NK-92 (cell line): ENCODE results near the gene TUBA1A.
"Not testable (repeated sequence)": the region's sequence is repeated elsewhere in the genome, so short reads cannot be mapped to it uniquely, and the experiment has no call there.

Experiments
- DNase-seq: peaks from one replicate; lab custom pipeline; 2025; ENCODE audit not compliant: unreplicated experiment; lab: John Stamatoyannopoulos, UW

TUBA1A gene

DNA sequence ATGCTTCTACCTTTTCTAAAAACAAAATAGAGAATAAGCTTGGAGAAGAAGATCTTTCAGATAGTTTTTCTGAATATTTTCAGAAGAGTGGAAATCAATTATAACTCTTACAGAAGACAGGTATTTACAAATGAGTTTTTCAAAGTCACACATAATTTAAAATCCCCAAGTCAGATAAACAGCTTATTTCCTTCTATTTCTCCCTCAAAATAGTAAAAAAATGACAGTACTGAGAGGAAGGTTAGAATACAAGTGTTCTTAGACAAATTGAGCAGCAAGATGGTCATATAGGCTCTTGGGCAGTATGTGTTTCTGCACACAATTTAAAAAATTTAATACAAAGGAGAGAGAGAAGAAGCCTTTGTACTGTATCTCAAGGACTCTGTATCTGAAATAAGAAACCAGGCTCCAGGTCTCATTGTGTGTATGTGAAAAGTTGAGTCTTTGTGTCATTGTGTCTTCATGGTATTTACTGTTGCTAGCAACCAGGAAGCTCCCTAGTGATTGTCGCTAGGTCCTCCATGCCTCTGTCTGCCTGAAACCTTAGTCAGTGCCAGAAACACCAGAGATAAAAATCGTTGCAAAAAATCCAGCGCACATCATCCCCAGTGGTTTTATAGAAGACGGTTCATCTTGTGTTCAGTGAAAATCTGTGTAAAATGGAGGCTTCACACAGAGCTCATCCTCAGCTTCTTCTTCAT, 12.9 kb upstream of the TUBA1A start:
- no peak for DNase-seq

DNA sequence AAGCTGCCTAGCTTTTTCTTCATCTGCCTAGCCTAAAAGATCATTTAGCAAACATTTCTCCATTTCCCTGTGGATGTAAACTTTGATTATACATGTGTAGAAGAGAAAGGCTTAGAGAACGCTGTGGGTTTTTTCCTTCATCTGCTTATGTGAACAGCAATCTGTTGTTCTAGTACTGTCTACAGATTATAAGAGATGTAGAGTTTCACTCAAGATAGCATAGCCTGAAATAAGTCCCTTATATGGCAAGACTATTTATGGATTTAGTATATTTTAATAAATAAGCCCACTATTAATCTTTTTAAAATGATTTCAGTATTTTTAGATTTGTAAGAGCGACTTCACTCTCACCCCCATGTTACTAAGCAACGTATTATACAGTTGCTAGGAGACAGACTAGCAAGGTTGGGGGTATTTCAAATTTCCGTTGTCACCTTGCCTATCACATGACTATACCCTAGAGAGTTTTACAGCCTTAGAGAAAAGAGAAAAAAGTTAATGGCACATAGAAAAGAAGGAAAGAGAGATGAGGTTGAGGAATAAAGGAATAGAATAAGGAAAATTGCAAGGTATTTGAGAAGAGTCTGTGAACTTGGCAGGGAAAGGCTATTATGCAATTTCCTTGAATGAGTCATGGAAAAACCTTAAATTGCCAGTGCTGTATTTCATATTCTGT, 12.2 kb upstream of the TUBA1A start:
- DNase-seq = no peak

- DNase-seq = no peak
Observed at GRCh38 chr12:49198431-49199155, 9.7 kb upstream of the TUBA1A start.

- DNase-seq = no peak
Observed at GRCh38 chr12:49197256-49197655, 8.4 kb upstream of the TUBA1A start.

DNA sequence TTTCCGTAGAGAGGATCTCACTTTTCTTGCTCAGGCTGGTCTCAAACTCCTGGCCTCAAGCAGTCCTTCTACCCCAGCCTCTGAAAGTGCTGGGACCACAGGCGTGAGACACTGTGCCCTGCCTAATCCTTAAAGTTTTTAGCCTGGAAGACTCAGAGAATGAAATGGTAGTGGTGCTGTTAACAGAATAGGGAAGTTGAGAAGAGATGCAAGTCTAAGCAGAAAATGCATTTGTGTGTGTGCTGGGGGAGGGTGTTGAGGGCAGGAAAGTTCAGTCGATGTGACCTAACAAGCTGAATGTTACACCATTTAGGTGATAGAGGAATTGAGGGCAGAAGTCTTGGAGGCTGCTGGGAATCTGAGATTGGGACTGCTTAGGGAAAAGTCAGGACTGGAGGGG, 6.9 kb upstream of the TUBA1A start:
- no peak for DNase-seq

GRCh38 chr12:49193746-49194145, 4.9 kb upstream of the TUBA1A start:
- not testable (repeated sequence) for DNase-seq

DNA sequence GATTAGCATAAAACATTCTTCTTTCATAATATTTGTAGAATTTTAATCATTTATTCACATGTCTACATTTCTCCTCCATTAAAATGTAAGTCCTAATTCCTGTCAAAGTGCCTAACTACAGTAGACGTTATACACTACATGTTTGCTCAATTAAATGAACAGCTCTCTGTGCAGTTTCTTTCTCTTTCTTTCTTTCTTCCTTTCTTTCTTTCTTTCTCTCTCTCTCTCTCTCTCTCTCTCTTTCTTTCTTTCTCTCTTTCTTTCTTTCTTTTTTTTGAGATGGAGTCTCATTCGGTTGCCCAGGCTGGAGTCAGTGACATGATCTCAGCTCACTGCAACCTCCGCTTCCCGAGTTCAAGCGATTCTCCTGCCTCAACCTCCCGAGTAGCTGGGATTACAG, 2.6 kb upstream of the TUBA1A start:
- not testable (repeated sequence) for DNase-seq

DNA sequence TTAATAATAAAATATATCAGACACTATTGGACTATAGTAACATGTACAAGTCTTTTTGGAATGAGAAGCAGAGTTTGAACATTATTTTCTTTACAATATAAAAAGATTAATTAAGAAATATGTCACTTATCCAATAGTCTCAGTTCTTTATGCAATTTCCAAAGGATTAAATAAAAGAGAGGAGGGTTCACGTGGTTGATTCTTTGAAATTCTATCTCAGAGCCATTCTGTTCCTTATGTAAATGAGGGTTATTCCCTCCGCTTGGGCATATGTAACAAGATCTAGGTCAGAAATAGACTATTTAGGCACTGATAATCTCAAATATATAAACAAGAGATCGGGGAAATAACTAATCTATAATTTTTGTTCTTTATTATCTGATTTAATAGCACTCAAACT, 2.1 kb upstream of the TUBA1A start:
- no peak for DNase-seq

DNA sequence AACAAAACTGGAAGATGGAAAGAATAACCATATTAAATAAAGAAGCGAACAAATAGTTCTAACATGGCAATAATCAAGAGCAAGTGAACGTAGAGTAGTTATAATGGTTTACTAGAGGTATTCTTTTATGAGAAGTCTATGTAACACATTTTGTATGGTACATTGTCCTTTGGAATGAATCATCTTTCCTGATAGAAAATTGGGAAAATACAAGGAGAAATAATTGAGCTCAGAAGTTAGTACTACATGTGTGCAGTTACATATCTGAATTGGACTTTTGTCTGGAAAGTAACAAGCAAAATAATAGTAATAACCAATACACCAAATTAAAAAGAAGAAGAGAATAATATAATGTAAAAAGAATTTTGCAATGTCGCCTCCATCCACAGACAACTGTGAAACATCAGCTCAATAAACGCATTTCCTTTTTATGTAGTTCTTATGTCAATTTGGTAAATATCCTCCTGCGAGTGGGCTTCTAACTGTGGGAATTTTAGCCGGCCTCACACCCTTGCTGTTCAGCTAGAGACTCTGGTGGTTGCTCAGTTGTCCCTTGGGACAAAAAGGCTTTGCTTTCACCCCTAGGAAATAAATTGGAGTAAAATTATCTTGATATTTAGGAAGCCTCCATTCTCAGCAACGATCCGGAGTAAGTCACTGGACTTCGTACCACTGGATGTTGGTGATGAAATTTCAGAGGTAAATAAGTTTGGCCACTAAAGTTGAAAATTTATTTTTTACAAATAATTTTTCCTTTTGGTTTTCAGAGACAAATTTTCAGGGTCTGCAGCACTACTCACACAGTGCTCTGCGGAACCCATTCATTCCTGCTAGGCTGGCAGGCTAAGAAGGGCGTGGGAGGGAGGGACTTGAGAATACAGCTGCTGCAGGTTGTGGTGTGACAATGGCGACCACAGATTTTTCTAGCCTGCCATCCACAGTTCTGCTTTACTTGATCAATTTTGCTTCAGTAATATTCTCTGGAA, 1.1 kb upstream of the TUBA1A start:
- no peak for DNase-seq

- no peak for DNase-seq
Observed at GRCh38 chr12:49188201-49188915, 522 bp downstream of the TUBA1A start.

DNA sequence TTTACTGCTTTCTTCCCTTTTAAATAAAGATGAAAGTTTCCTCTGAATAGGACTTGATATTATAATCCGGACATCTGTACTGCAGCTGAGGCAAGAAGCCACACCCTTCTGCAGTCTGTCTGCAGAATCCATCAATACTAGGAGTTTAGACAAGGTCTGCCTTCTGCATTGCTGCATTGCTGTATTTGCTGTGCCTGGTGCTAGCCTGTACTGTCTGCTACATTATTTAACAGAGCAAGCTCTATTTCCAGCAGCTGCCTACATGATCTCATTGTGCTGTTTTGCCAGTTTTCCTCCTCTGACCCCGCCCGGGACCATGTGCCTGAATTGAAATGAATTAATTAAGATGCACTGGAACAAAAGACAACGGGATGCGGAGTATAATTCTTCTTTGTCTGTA, 1.7 kb downstream of the TUBA1A start:
- DNase-seq = no peak

GRCh38 chr12:49186307-49186706, 2.6 kb downstream of the TUBA1A start:
- not testable (repeated sequence) for DNase-seq

GRCh38 chr12:49184697-49185096, 4.2 kb downstream of the TUBA1A start:
- not testable (repeated sequence) for DNase-seq

DNA sequence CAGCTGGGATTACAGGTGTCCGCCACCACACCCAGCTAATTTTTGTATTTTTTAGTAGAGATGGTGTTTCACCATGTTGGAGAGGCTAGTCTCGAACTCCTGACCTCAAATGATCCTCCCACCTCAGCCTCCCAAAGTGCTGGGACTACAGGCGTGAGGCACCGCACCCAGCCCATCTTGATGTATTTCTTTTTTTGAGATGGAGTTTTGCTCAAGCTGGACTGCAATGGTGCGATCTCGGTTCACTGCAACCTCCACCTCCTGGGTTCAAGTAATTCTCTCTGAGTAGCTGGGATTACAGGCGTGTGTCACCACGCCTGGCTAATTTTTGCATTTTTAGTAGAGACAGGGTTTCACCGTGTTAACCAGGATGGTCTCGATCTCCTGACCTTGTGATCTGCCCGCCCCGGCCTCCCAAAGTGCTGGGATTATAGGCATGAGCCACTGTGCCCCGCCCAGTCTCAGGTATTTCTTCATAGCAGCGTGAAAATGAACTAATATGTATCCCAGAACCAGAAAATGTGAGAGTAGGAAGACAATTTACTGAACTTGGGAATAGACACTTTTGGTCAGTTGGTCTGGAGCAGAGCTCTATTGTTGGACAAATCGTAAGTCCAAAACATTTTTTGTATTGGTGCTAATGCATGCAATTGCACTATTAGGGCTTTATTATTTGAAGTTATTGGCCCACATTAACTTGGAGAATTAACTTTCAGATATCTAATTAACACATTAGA, 5.5 kb downstream of the TUBA1A start:
- not testable (repeated sequence) for DNase-seq

GRCh38 chr12:49174218-49174617, 14.7 kb downstream of the TUBA1A start:
- DNase-seq = no peak

DNA sequence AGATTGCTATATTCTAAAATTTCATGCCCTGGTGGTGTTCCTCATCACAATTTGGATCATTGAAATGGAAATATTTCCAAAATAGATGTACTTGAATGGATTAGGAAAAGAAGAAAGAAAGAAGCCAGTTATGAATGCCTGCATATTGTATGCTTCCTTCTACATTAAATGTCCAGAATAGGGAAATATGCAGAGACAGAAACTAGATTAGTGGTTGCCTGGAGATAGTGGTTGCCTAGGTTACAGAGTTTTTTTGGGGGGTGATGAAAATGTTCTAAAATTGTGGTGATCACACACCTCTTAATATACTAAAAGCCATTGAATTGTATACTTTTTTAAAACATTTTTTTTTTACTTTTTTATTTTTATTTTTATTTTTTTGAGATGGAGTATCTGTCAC, 18.0 kb downstream of the TUBA1A start:
- DNase-seq = no peak

- no peak for DNase-seq
Observed at GRCh38 chr12:49165114-49165513, 23.8 kb downstream of the TUBA1A start.

DNA sequence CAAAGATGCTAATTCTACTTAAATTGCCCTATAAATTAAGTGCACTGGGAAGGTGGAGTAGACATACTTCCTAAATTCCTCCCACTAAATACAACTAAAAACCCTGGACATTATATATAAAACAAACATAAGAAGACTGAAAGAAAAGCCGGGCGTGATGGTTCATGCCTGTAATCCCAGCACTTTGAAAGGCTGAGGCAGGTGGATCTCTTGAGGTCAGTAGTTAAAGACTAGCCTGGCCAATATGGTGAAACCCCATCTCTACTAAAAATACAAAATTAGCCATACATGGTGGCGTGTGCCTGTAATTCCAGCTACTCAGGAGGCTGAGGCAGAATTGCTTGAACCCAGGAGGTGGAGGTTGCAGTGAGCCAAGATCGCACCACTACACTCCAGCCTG, 27.0 kb downstream of the TUBA1A start:
- not testable (repeated sequence) for DNase-seq

GRCh38 chr12:49161092-49161795, 27.6 kb downstream of the TUBA1A start:
- no peak for DNase-seq
